Activated CD8-positive, alpha-beta memory T cell treated with anti-CD3 and anti-CD28 coated beads for 1 hour (primary cell): Measurements from ENCODE around the gene TMPO.
"Not testable (repeated sequence)": the region's sequence is repeated elsewhere in the genome, so short reads cannot be mapped to it uniquely, and the experiment has no call there.

Source experiments
- DNase-seq, 2 donors: peaks; one replicate each; pipeline ENCODE4 v3.0.0-alpha.2; 2020; ENCODE audit warnings: low read depth in 1 of 2; ENCODE audit errors: extremely low read depth in 1 of 2

The TMPO gene

GRCh38 chr12:98509063-98509462 is 6.3 kb upstream of the TMPO start:
- DNase-seq: no peak

GRCh38 chr12:98511806-98512205 is 3.6 kb upstream of the TMPO start:
- DNase-seq: not testable (repeated sequence)

- no peak for DNase-seq
Observed at GRCh38 chr12:98513379-98514322, 1.7 kb upstream of the TMPO start.

GRCh38 chr12:98514982-98515286 is 456 bp upstream of the TMPO start:
- no peak for DNase-seq

GRCh38 chr12:98516111-98516873 is 902 bp downstream of the TMPO start:
- peak; percentile 56 to 58 for DNase-seq

GRCh38 chr12:98519257-98519907 is 4.0 kb downstream of the TMPO start:
- no peak for DNase-seq

GRCh38 chr12:98530068-98530467 is 14.7 kb downstream of the TMPO start:
- DNase-seq: no peak

GRCh38 chr12:98532687-98533304 is 17.4 kb downstream of the TMPO start:
- DNase-seq: no peak

GRCh38 chr12:98533723-98534251 is 18.4 kb downstream of the TMPO start:
- DNase-seq: no peak

GRCh38 chr12:98538031-98538430 is 22.6 kb downstream of the TMPO start:
- no peak for DNase-seq

- no peak for DNase-seq
Observed at GRCh38 chr12:98543701-98544100, 28.3 kb downstream of the TMPO start.

- no peak for DNase-seq
Observed at GRCh38 chr12:98544751-98545150, 29.4 kb downstream of the TMPO start.

GRCh38 chr12:98549371-98550110 is 34.2 kb downstream of the TMPO start:
- no peak for DNase-seq

- DNase-seq: no peak
Observed at GRCh38 chr12:98551787-98552186, 36.4 kb downstream of the TMPO start.

GRCh38 chr12:98558097-98558496 is 42.7 kb downstream of the TMPO start:
- DNase-seq: not testable (repeated sequence)

- no peak for DNase-seq
Observed at GRCh38 chr12:98559666-98560065, 44.3 kb downstream of the TMPO start.

GRCh38 chr12:98561846-98562245 is 46.5 kb downstream of the TMPO start:
- DNase-seq: no peak

GRCh38 chr12:98572010-98572409 is 56.6 kb downstream of the TMPO start:
- DNase-seq: no peak

GRCh38 chr12:98574110-98574509 is 58.7 kb downstream of the TMPO start:
- DNase-seq: no peak

GRCh38 chr12:98575013-98575412 is 59.6 kb downstream of the TMPO start:
- no peak for DNase-seq
